Natural killer cell (primary cell): ENCODE data around the gene H6PD. TPM values are rescaled to one million over a fixed set of nuclear protein-coding genes. Genes with fewer than 3 reads are reported as not detected.

Source experiments
- ATAC-seq, 3 donors: fragments of 150-1000 bp in 2 of 3; fragments of 200-7000 bp in 1 of 3; cut with Tn5 transposase; 1 replicate in 1 of 3; 2 replicates in 2 of 3; pipeline ENCODE4 v1.10.0; 2021; ENCODE audit warnings: mild to moderate bottlenecking in 2 of 3, moderate library complexity in 2 of 3
- DNase-seq, 2 donors: peaks; one replicate each; pipeline versions ENCODE4 v3.0.0 to v3.0.0-alpha.2; 2013 to 2021; ENCODE audit warnings: mixed read lengths in 1 of 2
- H3K27ac ChIP-seq: one replicate; pipeline ENCODE4 v1.5.1; 2013; ENCODE audit warnings: mild to moderate bottlenecking, low read length
- H3K27me3 ChIP-seq: one replicate; pipeline ENCODE4 v1.6.1; 2013; ENCODE audit warnings: low read length; ENCODE audit not compliant: control insufficient read depth, insufficient read depth
- H3K36me3 ChIP-seq: one replicate; pipeline ENCODE4 v1.6.1; 2013; ENCODE audit warnings: low read length; ENCODE audit not compliant: control insufficient read depth, insufficient read depth
- H3K4me1 ChIP-seq: one replicate; pipeline ENCODE4 v1.6.1; 2013; ENCODE audit warnings: low read length; ENCODE audit not compliant: control insufficient read depth, insufficient read depth
- H3K4me3 ChIP-seq: one replicate; pipeline ENCODE4 v1.5.1; 2013; ENCODE audit warnings: low read length
- H3K9me3 ChIP-seq: one replicate; pipeline ENCODE4 v1.6.1; 2013; ENCODE audit warnings: low read length; ENCODE audit not compliant: control insufficient read depth, insufficient read depth
- H3K27ac Mint-ChIP-seq, 2 donors: one replicate each; pipeline ENCODE4 v1.8.0; 2022; ENCODE audit warnings: mild to moderate bottlenecking in 2 of 2, mixed read lengths in 2 of 2, moderate library complexity in 1 of 2
- H3K27me3 Mint-ChIP-seq, 2 donors: one replicate each; pipeline ENCODE4 v1.8.0; 2022; ENCODE audit warnings: low read depth in 2 of 2, mixed read lengths in 2 of 2
- H3K36me3 Mint-ChIP-seq: one replicate; pipeline ENCODE4 v1.8.0; 2022; ENCODE audit warnings: mixed read lengths
- H3K4me1 Mint-ChIP-seq, 2 donors: one replicate each; pipeline ENCODE4 v1.8.0; 2022; ENCODE audit warnings: mixed read lengths in 2 of 2
- H3K4me3 Mint-ChIP-seq: one replicate; pipeline ENCODE4 v1.8.0; 2022; ENCODE audit warnings: mild to moderate bottlenecking, moderate library complexity, mixed read lengths
- H3K9me3 Mint-ChIP-seq, 2 donors: one replicate each; pipeline ENCODE4 v1.8.0; 2022; ENCODE audit warnings: mixed read lengths in 2 of 2
- CTCF ChIP-seq: fragments of 200-600 bp; IDR thresholded peaks from one replicate; pipeline ENCODE4 v1.8.0; 2022; ENCODE audit warnings: antibody characterized with exemption
- WGBS: methylation state at CpG from one replicate; pipeline ENCODE4 v1.1.7; 2013; ENCODE audit warnings: missing lambda C conversion rate; ENCODE audit not compliant: insufficient coverage; 5-methylcytosine and 5-hydroxymethylcytosine counted together
- intact Hi-C: fragments of 100-400 bp; cut with micrococcal nuclease; formaldehyde crosslinking; loops from one replicate; pipeline ENCODE4 v1.14.2; 2022
- total RNA-seq, 4 donors: library from RNA; stranded (reverse); fragments of 120-200 nt in 1 of 4; gene quantifications; one replicate each; pipeline versions ENCODE4 v1.2.3 to v1.2.4, GENCODE V29; 2013 to 2022

Gene H6PD
- total RNA-seq, 3 donors from 2014 or later (not counting 1 experiment from before 2014, with no cell fraction given), result 24.3 to 37.1 (median 31.2) TPM

DNA sequence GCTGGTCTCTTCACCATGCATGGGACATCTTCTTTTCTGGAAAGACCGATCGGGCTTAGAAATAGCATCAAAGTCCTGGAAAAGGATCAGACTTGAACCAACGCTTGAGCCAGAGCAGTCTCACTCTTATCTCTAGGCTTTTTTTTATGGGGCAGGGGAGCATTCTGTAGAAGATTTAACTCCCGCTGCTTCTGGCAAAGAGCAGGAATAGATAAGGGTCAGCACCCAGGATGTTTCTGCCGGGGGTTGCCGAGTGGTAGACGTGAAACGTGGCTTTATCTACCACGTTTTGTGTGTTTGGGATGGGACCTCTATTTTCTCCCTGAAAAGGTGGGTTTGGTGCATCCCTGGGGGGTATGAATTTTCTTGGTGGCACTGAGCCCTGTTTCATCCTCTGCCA is 76.9 kb downstream of the H6PD start:
- Histone ChIP-seq H3K9me3 (no peaks in the 10 kb centered on the region), H3K27ac (no peak overlapping the region), H3K4me3 (no peak overlapping the region), H3K36me3 (no peaks in the 10 kb centered on the region), H3K27me3 (no peaks in the 10 kb centered on the region), H3K4me1 (no peaks in the 10 kb centered on the region)
- Mint-ChIP-seq H3K36me3 (no peaks in the 10 kb centered on the region), H3K4me1 (no peaks in the 10 kb centered on the region), H3K9me3 (no peaks in the 10 kb centered on the region), H3K27ac (no peak overlapping the region), H3K4me3 (no peak overlapping the region), H3K27me3 (no peaks in the 10 kb centered on the region)
- DNase-seq (no peak), ATAC-seq (no peak)
- no peak for TF ChIP-seq CTCF
- WGBS, result 90% methylated on average over 9 of the region's 9 CpGs
- intact Hi-C loops, result no loop called here

GRCh38 chr1:9312168-9312720 is 77.7 kb downstream of the H6PD start:
- Mint-ChIP-seq H3K27me3 (no peaks in the 10 kb centered on the region), H3K36me3 (no peaks in the 10 kb centered on the region), H3K9me3 (no peaks in the 10 kb centered on the region), H3K4me3 (no peak overlapping the region), H3K27ac (no peak overlapping the region), H3K4me1 (peaks cover 0 to 5% of the 10 kb centered on the region in 2 donors)
- TF ChIP-seq CTCF, result no peak
- intact Hi-C loops, result no loop called here
- no peak overlapping the region for H3K4me3 ChIP-seq
- no peaks in the 10 kb centered on the region for H3K27me3 ChIP-seq
- no peaks in the 10 kb centered on the region for H3K4me1 ChIP-seq
- ATAC-seq (no peak), DNase-seq (no peak)
- H3K36me3 ChIP-seq, result no peaks in the 10 kb centered on the region
- 91% methylated on average over 18 of the region's 18 CpGs for WGBS
- H3K9me3 ChIP-seq, result no peaks in the 10 kb centered on the region
- no peak overlapping the region for H3K27ac ChIP-seq

DNA sequence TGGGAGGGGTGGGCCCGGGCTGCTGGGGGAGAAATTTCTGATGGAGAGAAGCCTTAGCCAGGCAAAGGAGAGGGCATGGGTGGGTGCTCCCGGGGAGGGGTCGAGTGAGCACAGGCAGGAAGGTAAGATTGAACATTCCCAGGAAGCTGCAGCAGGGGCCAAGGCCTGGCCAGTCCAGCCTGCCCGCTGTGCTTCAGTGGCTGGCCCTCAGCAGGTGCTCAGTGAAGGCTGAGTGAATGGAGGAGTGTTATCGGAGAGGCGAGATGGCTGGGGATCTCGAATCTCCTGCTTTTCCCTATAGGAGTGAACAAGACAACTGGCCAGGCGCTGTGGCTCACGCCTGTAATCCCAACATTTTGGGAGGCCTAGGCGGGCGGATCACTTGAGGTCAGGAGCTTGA is 79.0 kb downstream of the H6PD start:
- H3K4me1 Mint-ChIP-seq, result peaks cover 0 to 5% of the 10 kb centered on the region in 2 donors
- no peaks in the 10 kb centered on the region for H3K27me3 ChIP-seq
- H3K9me3 Mint-ChIP-seq, result no peaks in the 10 kb centered on the region
- no peak for TF ChIP-seq CTCF
- no peak for ATAC-seq
- no peaks in the 10 kb centered on the region for H3K36me3 ChIP-seq
- no peak overlapping the region for H3K27ac ChIP-seq
- no peaks in the 10 kb centered on the region for H3K27me3 Mint-ChIP-seq
- no peaks in the 10 kb centered on the region for H3K36me3 Mint-ChIP-seq
- H3K4me3 ChIP-seq, result no peak overlapping the region
- H3K27ac Mint-ChIP-seq, result no peak overlapping the region
- no peak for DNase-seq
- intact Hi-C loops, result no loop called here
- no peaks in the 10 kb centered on the region for H3K9me3 ChIP-seq
- no peak overlapping the region for H3K4me3 Mint-ChIP-seq
- WGBS, result 94% methylated on average over 11 of the region's 11 CpGs
- H3K4me1 ChIP-seq, result peaks cover 5% of the 10 kb centered on the region

- H3K27me3 ChIP-seq, result no peaks in the 10 kb centered on the region
- no peaks in the 10 kb centered on the region for H3K9me3 Mint-ChIP-seq
- H3K27ac Mint-ChIP-seq, result no peak overlapping the region
- H3K36me3 ChIP-seq, result no peaks in the 10 kb centered on the region
- intact Hi-C loops, result no loop called here
- WGBS, result 93% methylated on average over 8 of the region's 8 CpGs
- DNase-seq (no peak), ATAC-seq (no peak)
- H3K27me3 Mint-ChIP-seq, result no peaks in the 10 kb centered on the region
- H3K4me3 Mint-ChIP-seq, result no peak overlapping the region
- H3K36me3 Mint-ChIP-seq, result no peaks in the 10 kb centered on the region
- H3K4me1 Mint-ChIP-seq, result peaks cover 0 to 5% of the 10 kb centered on the region in 2 donors
- TF ChIP-seq CTCF, result no peak
- peaks cover 5% of the 10 kb centered on the region for H3K4me1 ChIP-seq
- H3K4me3 ChIP-seq, result no peak overlapping the region
- H3K27ac ChIP-seq, result no peak overlapping the region
- H3K9me3 ChIP-seq, result no peaks in the 10 kb centered on the region
Measured at GRCh38 chr1:9314111-9314510, 79.5 kb downstream of the H6PD start.
